IMR-90 (cell line): ENCODE data around the gene VPS37B. TPM values are rescaled to one million over a fixed set of nuclear protein-coding genes. Genes with fewer than 3 reads are reported as not detected.

Experiments
- ATAC-seq: fragments of 200-7000 bp; cut with Tn5 transposase; 2 replicates; pipeline ENCODE4 v1.9.1; 2020; ENCODE audit warnings: low read depth, mild to moderate bottlenecking, moderate library complexity
- BruUV-seq: library from RNA; stranded (reverse); fragments of 400-500 nt; replicated peaks from 2 replicates; lab custom pipeline; 2021; lab: Mats Ljungman, UMichigan
- CTCF ChIA-PET: fragments of 300-600 bp; formaldehyde crosslinking; extraction: SDS; loops from one replicate; lab custom pipeline; 2021; ENCODE audit warnings: antibody characterized with exemption; lab: Yijun Ruan, JAX
- POLR2A ChIA-PET: fragments of 300-600 bp; sonication (Branson Sonifier 250); formaldehyde crosslinking; loops from one replicate; lab custom pipeline; 2022; ENCODE audit warnings: antibody characterized with exemption; ENCODE audit not compliant: unreplicated experiment; lab: Charles Lee
- DNase-seq: peaks from one replicate; pipeline ENCODE4 v3.0.0; 2013
- H2AFZ ChIP-seq: replicated peaks from 2 replicates; pipeline ENCODE3; 2013; ENCODE audit warnings: low read length, mild to moderate bottlenecking; ENCODE audit not compliant: poor library complexity
- H2AK5ac ChIP-seq: 2 replicates; pipeline ENCODE4 v1.6.1; 2013; ENCODE audit warnings: low read depth, low read length, inconsistent platforms
- H2AK9ac ChIP-seq: replicated peaks from 2 replicates; pipeline ENCODE3; 2013; ENCODE audit warnings: mild to moderate bottlenecking, low read depth, low read length, moderate library complexity; ENCODE audit not compliant: poor library complexity
- H2BK120ac ChIP-seq: 2 replicates; pipeline ENCODE4 v1.6.1; 2013; ENCODE audit warnings: low read depth, low read length, inconsistent platforms
- H2BK15ac ChIP-seq: 3 replicates; pipeline ENCODE4 v1.6.1; 2013; ENCODE audit warnings: low read depth, low read length, inconsistent platforms
- H2BK20ac ChIP-seq: 2 replicates; pipeline ENCODE4 v1.6.1; 2013; ENCODE audit warnings: low read depth, mild to moderate bottlenecking, inconsistent platforms, low read length, moderate library complexity
- H2BK5ac ChIP-seq: 2 replicates; pipeline ENCODE4 v1.6.1; 2013; ENCODE audit warnings: mild to moderate bottlenecking, low read depth, low read length, inconsistent platforms; ENCODE audit not compliant: poor library complexity, severe bottlenecking
- H3K14ac ChIP-seq: replicated peaks from 2 replicates; pipeline ENCODE4 v1.6.1; 2013; ENCODE audit warnings: low read depth, low read length, inconsistent platforms
- H3K18ac ChIP-seq: 2 replicates; pipeline ENCODE4 v1.6.1; 2013; ENCODE audit warnings: low read depth, low read length, control low read depth
- H3K23ac ChIP-seq: 2 replicates; pipeline ENCODE4 v1.6.1; 2013; ENCODE audit warnings: low read depth, low read length, inconsistent platforms
- H3K27ac ChIP-seq: 2 replicates; pipeline ENCODE4 v1.5.1; 2013; ENCODE audit warnings: mild to moderate bottlenecking, control low read depth, low read length; ENCODE audit not compliant: insufficient read depth
- H3K27me3 ChIP-seq: 2 replicates; pipeline ENCODE4 v1.6.1; 2013; ENCODE audit warnings: low read length; ENCODE audit not compliant: control insufficient read depth, insufficient read depth
- H3K36me3 ChIP-seq: 2 replicates; pipeline ENCODE4 v1.6.1; 2013; ENCODE audit warnings: low read length, mixed read lengths; ENCODE audit not compliant: control insufficient read depth, insufficient read depth
- H3K4ac ChIP-seq: 2 replicates; pipeline ENCODE4 v1.6.1; 2013; ENCODE audit warnings: low read depth, low read length, inconsistent platforms
- H3K4me1 ChIP-seq: 2 replicates; pipeline ENCODE4 v1.6.1; 2013; ENCODE audit warnings: low read length, mixed read lengths; ENCODE audit not compliant: control insufficient read depth, insufficient read depth
- H3K4me2 ChIP-seq: 2 replicates; pipeline ENCODE4 v1.6.1; 2013; ENCODE audit warnings: low read depth, mild to moderate bottlenecking, control low read depth, low read length, moderate library complexity
- H3K4me3 ChIP-seq: 2 replicates; pipeline ENCODE4 v1.5.1; 2013; ENCODE audit warnings: low read depth, mild to moderate bottlenecking, control low read depth, low read length, moderate library complexity; ENCODE audit not compliant: insufficient read depth
- H3K56ac ChIP-seq: 2 replicates; pipeline ENCODE4 v1.6.1; 2013; ENCODE audit warnings: low read length, inconsistent platforms; ENCODE audit not compliant: insufficient read depth; ENCODE audit errors: extremely low read depth
- H3K79me1 ChIP-seq, 2 experiments: 2 replicates each; pipeline ENCODE4 v1.6.1; 2013; ENCODE audit warnings: low read length in 2 of 2, inconsistent platforms in 1 of 2, low read depth in 1 of 2
- H3K9ac ChIP-seq: 2 replicates; pipeline ENCODE4 v1.6.1; 2013; ENCODE audit warnings: low read depth, low read length, control low read depth
- H3K9me1 ChIP-seq: 2 replicates; pipeline ENCODE4 v1.6.1; 2013; ENCODE audit warnings: low read length, inconsistent platforms; ENCODE audit not compliant: insufficient read depth
- H3K9me3 ChIP-seq: 2 replicates; pipeline ENCODE4 v1.6.1; 2013; ENCODE audit warnings: low read length; ENCODE audit not compliant: control insufficient read depth, insufficient read depth
- H4K20me1 ChIP-seq: 2 replicates; pipeline ENCODE4 v1.6.1; 2013; ENCODE audit warnings: low read length, inconsistent platforms; ENCODE audit not compliant: insufficient read depth
- H4K5ac ChIP-seq: 2 replicates; pipeline ENCODE4 v1.6.1; 2013; ENCODE audit warnings: mild to moderate bottlenecking, low read depth, low read length, control low read depth
- H4K8ac ChIP-seq, 2 experiments: 2 replicates each; pipeline ENCODE4 v1.6.1; 2013; ENCODE audit warnings: low read depth in 2 of 2, low read length in 2 of 2, control low read depth in 1 of 2, inconsistent platforms in 1 of 2
- H4K91ac ChIP-seq: 2 replicates; pipeline ENCODE4 v1.6.1; 2013; ENCODE audit warnings: low read depth, low read length, inconsistent platforms; ENCODE audit not compliant: insufficient read depth
- RAD21 ChIP-seq: IDR thresholded peaks from 2 replicates; pipeline ENCODE4 v1.6.1; 2012; ENCODE audit warnings: low read length, improper control_type of control experiment
- WGBS, 2 experiments: methylation state at CpG; one replicate each; pipeline versions ENCODE4 v1.1.5 to v1.1.7; 2013; ENCODE audit warnings: missing lambda C conversion rate in 2 of 2; ENCODE audit not compliant: insufficient read length in 1 of 2; ENCODE audit errors: extremely low coverage in 2 of 2; 5-methylcytosine and 5-hydroxymethylcytosine counted together
- dilution Hi-C: fragments of 300-500 bp; cut with HindIII; formaldehyde crosslinking; loops from one replicate; pipeline ENCODE4 v1.14.3; 2018; ENCODE audit warnings: low sequenced_read_pairs; ENCODE audit not compliant: unreplicated experiment
- in situ Hi-C: fragments of 300-500 bp; cut with MboI; formaldehyde crosslinking; loops from 3 replicates; pipeline ENCODE4 v1.14.3; 2019; ENCODE audit warnings: low sequenced_read_pairs, inconsistent platforms, mixed read lengths
- intact Hi-C: fragments of 100-400 bp; cut with micrococcal nuclease; formaldehyde crosslinking; loops from 2 replicates; pipeline ENCODE4 v1.10.0; 2022
- polyA plus RNA-seq, 3 experiments: library from polyadenylated mRNA; depleted of rRNA; stranded (reverse); fragments of >200 nt; gene quantifications; 2 replicates each; pipeline ENCODE4 v1.2.3, GENCODE V29; 2012; ENCODE audit warnings: low replicate concordance in 1 of 3
- total RNA-seq: library from RNA; depleted of rRNA; stranded (reverse); fragments of >200 nt; gene quantifications from 2 replicates; pipeline ENCODE4 v1.2.3, GENCODE V29; 2012

Gene VPS37B
- total and polyA plus RNA-seq, 2 of the 4 experiments (the other 2 are of a cell fraction): 8.6 to 25.7 TPM

- Histone ChIP-seq H4K91ac (no peak overlapping the region), H2AK9ac (no peak overlapping the region), H3K9me1 (peaks cover 19% of the 10 kb centered on the region), H2BK120ac (no peak overlapping the region), H3K27ac (no peak overlapping the region), H3K18ac (no peak overlapping the region), H3K9ac (no peak overlapping the region), H3K4me3 (no peak overlapping the region), H3K14ac (no peak overlapping the region), H3K4me2 (no peak overlapping the region), H2BK5ac (no peak overlapping the region), H3K36me3 (no peaks in the 10 kb centered on the region), H2BK15ac (no peak overlapping the region), H3K27me3 (no peaks in the 10 kb centered on the region), H3K4me1 (peaks cover 19% of the 10 kb centered on the region), H4K20me1 (peaks cover 12% of the 10 kb centered on the region; the same call in 1 of the 2 replicates), H2AK5ac (peak overlapping the region; percentile 29; the same call in 1 of the 2 replicates), H4K8ac (no peak overlapping the region), H3K4ac (no peak overlapping the region), H4K5ac (no peak overlapping the region), H3K9me3 (no peaks in the 10 kb centered on the region), H3K79me1 (peaks cover 2 to 22% of the 10 kb centered on the region in 2 experiments), H2BK20ac (no peak overlapping the region), H3K23ac (no peak overlapping the region), H3K56ac (no peak overlapping the region), H2AFZ (no peak overlapping the region)
- BruUV-seq: no TSS peak
- in situ Hi-C loops: no loop called here
- dilution Hi-C loops: no loop called here
- no peak for TF ChIP-seq RAD21
- DNase-seq (no peak), ATAC-seq (no peak)
- 92% methylated on average over 18 of the region's 30 CpGs; no CpG with 5 or more reads in 1 of the 2 experiments for WGBS, 2 experiments
- ChIA-PET CTCF (interaction anchor here (0.6 kb wide), 1 partner anchor 278 kb away, joined by 4 read pairs; no protein-coding TSS in a partner anchor), POLR2A (no interaction called here)
- intact Hi-C loops: no loop called here
Measured at GRCh38 chr12:122845041-122845864, 50.7 kb downstream of the VPS37B start.
